HUDEP-2 (cell line): ENCODE results near the gene MKS1.
A peak's percentile ranks its signal among the peaks of the same experiment; 100 is the strongest.

Source experiments
- DNase-seq, 76 experiments: peaks; one replicate each; lab custom pipeline; 2025; ENCODE audit not compliant: unreplicated experiment in 76 of 76; lab: John Stamatoyannopoulos, UW

MKS1 gene

DNA sequence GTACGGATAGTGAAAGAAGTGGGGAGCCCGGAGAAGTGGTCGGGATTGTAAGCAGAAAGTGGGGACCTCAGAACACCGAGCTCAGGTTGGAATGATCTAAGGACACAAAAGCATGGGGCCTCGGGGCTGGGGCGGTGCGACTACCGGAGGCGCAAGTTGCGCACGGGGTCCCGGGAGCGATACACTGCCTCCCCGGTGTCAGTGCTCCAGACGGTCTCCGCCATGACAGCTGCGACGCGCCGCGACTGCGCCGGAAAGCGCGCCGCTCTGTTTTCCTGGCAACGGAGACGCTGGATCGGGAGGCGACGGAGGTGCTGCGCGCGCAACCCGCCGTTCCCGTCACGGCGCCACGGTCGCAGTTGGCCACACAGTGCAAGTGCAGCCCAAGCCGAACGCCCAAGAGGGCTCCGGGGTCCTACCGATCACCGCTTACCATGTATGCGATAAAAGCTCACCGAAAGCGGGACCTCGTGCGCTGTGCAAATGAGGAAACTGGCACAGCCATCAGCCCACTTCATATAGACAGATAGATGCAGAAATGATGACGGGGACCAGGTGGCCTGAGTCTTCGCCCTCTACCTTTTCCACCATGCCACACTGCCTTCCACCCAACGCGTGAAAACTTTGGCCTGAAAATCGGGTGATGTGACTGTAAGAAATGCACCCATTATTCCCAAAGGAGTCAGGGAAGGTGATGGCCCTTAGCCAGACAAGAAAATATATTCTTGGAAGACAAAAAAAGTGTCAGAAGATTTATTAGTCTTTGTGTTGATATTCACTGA, at the start of gene MKS1:
Gene MKS1, minus strand, starts transcription at position 249 of the 782 bp plus-strand sequence. Its CDS starts 25 bp downstream, at position 224.
- peak in 75 of 76 experiments; percentile 37 to 97 (median 92) for DNase-seq

DNA sequence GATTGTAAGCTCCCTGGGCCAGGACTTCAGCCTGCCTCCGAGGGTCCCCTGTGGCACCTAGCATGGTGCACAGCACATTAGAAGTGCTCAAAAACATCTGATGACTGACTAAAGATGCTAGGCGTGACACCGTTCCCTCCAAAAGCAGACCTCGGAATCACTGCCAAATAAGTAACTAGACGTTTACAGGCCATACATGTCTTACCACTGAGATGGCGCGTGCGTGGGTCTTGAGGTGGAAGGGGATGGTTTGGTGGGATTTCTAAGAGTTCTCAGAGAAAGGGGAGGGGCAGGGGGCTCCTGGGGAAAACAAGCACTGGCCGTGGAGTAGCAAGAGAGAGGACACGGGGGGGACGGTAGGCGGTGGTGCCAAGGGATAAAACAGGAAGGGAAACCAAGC, 49.3 kb upstream of the MKS1 start:
- DNase-seq, result no peak

DNA sequence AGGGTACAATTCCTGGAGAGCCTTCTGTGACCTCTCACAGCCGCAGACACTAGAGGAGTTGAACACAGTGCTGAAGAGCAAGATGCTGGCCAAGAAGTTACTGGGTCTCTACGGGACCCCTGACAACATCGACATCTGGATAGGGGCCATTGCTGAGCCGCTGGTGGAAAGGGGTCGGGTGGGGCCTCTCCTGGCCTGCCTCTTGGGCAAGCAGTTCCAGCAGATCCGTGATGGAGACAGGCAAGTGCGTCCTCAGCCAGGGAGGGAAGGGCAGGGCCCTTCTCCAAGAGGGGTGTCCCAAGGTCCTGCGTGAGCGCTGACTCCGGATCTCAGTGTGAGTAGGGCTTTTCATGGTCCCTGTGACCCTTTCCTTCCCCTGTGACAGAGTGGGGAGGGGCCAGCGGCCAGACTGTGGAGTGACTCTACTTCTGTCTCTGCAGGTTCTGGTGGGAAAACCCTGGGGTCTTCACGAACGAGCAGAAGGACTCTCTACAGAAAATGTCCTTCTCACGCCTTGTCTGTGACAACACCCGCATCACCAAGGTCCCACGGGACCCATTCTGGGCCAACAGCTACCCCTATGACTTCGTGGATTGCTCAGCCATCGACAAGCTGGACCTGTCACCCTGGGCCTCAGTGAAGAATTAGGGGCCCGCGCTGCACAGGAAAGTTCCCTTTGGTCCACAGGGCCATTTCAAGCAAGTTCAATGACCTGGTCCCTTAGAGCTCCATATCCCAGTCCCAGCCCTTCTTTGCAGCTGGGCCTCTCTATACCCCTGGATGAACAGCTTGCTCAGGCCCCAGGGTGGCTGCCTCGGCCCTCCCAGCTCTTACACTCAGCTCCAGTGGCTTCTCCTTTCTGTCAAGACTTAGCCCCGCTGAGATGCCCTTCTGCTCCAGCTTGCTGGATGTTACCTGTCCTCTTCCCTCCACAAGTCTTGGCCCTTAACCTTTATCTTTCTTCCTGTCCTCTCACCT, 48.6 kb upstream of the MKS1 start:
- DNase-seq, result no peak

DNA sequence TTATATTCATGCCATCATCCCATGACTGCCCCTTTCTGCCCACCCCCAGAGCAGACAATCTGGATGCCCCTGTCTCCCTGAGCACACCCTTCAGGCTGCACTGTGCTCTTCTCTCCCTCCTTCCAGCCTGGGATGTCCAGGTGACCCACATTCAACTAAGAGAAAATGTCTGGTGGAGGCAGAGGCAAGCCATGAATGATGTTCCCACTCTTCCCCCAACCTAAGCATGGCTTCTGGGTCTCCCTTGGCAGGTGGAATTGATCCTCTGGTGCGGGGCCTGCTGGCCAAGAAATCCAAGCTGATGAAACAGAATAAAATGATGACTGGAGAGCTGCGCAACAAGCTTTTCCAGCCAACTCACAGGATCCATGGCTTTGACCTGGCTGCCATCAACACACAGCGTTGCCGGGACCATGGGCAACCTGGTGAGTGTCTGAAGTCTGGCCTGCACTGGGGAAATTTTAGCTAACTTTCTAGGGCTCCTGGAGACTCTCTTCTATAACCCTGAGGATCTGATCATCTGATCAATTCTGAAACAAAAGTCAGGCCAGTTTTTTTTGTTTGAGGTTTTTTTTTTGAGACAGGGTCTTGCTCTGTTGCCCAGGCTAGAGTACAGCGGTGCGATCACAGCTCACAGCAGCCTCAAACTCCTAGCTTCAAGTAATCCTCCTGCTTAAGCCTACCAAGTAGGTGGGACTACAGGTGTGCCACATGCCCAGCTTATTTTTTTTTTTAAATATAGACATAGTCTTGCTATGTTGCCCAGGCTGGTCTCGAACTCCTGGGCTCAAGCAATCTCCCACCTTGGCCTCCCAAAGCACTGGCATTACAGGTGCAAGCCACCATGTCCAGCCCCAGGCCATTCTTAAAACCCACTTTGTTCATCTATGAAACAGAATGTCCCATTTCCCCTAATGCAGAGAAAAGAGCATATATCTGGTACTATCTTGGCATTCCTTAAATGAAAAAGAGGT, 47.1 kb upstream of the MKS1 start:
- DNase-seq, result no peak

DNA sequence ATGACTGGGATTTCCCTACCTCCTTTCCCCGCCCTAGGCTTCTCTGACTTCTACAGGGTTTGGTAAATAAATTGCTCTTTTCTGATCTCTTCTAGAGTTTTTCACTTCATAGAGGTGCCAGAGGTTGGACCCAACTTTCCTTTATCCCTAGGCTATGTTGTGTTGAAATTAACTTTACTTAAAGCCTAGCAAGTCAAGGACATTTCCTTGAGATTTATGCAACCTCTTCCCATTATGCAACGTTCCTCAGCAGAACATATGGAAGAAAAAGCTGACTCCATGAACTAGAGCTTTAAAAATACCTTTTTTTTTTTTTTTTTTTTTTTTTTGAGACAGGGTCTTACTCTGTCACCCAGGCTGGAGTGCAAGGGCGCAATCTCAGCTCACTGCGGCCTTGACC, 46.2 kb upstream of the MKS1 start:
- no peak for DNase-seq

DNA sequence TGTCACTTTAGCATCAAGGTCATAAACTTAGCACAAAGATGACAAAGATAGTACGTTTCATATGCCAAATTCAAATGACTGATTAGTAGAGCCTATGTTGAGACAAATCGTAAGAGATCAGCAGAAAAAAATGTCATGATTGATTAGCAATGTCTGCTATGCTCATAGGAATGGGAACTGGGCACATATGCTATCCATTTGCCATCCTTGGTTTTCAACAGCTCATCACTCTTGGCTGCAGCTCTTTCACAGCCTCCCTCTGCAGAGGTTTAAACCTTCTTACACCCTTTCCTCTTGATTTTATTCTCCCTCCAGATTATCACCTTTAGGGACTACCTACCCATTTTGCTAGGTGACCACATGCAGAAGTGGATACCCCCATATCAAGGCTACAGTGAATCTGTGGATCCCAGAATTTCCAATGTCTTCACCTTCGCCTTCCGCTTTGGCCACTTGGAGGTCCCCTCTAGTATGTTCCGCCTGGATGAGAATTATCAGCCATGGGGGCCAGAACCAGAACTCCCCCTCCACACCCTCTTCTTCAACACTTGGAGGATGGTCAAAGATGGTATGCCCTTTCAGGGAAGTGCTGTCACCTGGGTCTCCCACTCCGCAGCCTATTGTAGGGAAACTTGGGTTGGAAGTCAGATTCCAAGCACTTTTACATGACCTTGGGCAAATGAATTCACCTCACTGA, 45.5 kb upstream of the MKS1 start:
- no peak for DNase-seq

DNA sequence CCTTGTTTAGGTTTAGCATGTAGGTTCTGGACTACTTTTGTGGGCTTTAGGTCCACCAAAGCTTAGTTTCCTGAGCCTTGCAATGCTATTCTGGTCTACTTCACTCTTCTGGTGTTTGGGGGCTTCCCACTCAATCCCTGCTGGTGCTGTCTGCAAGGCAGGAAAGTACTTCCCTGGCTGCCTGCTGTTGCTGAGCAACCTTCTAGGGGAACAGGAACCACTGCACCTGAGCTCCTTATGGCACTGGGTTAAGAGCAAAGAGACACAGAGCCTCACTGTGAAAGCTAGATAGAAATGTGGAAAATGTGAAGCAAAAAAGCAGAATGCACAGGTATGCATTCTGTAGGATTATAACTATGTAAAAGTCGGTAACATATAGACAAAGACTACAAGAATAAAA, 44.7 kb upstream of the MKS1 start:
- DNase-seq, result no peak

DNA sequence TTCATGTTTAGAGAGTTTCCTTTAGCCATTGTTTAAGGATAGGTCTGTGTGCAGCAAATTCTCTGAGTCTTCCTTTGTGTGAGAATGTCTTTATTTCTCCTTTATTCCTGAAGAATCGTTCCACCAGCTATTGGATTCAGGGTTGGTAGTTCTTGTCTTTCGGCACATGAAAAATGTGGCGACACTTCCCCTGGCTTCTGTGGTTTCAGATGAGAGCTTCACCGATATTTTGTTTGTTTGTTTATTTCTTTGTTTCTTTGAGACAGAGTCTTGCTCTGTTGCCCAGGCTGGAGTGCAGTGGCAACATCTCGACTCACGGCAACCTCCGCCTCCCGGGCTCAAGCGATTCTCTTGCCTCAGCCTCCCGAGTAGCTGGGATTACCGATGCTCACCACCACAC, 43.1 kb upstream of the MKS1 start:
- no peak for DNase-seq

DNA sequence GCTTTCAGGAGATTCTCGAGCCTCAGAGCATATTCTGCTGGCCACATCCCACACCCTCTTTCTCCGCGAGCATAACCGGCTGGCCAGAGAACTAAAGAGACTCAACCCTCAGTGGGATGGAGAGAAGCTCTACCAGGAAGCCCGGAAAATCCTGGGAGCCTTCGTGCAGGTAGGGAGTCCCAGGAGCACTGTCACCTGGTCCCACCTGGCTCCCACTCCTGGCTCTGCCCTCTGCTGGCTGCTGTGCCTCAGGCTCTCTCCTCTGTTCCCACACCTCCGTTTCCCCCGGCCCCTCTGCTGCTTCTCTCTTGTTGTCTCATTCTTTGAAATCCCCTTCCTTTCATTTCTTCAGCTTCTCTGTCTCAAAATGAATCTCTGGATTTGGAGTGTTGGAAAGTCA, 35.7 kb upstream of the MKS1 start:
- DNase-seq, result no peak

DNA sequence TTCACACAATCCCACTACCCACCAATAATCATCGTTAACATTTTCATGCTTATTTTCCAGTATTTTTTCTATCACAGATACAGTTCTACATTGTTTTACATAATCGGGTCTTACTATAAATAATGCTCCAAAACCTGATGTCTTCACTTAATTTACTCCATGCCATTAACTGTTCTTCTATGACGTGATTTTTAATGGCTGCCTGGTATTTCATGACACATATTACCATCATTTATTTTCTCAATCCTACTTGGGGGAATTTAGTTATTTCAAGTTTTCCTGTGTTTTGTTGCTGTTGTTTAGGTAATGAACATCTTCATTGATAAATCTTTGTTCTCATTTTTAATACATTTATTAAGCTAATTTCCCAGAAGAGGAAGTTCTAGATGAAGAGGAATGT, 34.0 kb upstream of the MKS1 start:
- DNase-seq, result no peak

DNA sequence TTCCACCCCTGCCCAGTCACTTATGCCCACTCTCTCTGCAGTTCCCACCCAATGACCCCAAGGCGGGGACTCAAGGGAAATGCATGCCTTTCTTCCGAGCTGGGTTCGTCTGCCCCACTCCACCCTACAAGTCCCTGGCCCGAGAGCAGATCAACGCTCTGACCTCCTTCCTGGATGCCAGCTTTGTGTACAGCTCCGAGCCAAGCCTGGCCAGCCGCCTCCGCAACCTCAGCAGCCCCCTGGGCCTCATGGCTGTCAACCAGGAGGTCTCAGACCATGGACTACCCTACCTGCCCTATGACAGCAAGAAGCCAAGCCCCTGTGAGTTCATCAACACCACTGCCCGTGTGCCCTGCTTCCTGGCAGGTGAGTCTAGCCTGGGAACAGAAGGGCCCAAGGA, 33.1 kb upstream of the MKS1 start:
- DNase-seq, result no peak

DNA sequence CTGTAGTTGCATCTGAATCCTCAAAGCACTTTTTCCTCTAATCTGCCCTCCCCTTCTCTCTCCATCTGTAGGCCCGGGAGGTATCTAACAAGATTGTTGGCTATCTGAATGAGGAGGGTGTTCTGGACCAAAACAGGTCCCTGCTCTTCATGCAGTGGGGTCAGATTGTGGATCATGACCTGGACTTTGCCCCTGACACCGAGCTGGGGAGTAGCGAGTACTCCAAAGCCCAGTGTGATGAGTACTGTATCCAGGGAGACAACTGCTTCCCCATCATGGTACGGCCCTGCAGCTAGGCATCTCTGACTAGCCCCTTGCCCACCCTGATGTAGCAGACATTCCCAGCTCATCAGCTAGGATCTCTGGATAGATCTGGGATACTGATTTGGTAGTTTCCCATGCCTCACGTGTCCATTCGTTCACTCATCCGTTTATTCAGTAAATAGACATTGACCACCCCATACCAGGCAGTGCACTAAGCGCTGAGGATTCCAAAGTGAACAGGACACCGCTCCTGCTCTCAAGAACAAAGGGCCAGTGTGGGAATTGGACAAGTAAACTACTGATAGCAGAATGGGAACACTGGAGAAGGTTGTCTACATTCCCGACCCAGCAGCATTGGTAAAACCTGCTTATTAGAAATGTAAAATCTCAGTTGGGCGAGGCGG, 31.4 kb upstream of the MKS1 start:
- DNase-seq, result no peak

DNA sequence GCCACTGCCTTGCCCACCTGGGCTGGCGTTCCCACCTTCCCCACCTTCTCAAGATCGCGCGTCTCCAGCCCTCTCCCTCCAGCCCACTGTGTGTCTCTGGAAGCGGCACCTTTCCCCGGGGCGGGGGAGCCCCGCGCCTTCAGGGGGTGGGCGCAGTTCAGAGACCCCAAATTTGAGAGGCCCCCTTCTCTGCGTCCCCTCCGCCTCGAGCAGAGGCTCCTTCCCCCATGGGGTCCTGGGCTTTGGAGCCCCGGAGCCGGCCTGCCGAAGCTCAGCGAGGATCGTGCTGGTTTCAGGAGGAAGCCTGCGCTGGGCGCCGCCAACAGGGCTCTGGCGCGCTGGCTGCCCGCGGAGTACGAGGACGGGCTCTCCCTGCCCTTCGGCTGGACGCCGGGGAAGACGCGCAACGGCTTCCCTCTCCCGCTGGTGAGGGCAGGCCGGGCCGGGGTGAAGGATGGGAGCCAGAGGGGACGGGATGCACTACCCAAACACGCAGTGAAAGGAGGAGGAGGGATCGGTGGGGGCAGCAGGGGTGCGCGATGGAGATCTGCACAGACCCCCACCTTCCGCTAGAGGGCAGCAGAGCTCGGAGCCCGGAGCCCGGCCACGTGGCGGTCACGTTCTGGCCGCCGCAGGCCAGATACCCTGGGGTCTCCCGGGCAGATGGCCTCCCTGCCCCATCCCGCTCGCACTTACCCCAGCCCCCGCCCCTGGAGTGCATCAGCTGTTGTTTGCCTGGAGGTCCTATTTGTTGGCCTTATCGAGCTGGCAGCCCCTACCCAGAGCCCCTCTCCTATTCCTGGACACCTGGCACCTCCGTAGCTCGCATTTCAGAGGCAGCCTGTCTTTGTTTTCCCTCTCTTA, 30.4 kb upstream of the MKS1 start:
- DNase-seq, result peak in 67 of 76 experiments; percentile 9 to 82 (median 63)

DNA sequence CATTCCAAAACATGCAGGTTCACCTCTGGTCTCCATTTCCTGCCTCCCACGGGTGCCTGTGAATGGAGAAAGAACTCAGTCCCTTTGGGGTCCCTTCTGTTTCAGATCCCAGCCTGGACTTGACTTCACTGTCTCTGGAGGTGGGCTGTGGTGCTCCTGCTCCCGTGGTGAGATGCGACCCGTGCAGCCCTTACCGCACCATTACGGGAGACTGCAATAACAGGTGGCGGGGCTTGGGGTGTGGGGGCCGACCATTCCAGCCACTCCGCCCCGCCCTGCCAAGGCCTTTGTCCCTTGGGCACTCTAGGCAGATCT, 29.9 kb upstream of the MKS1 start:
- no peak for DNase-seq

DNA sequence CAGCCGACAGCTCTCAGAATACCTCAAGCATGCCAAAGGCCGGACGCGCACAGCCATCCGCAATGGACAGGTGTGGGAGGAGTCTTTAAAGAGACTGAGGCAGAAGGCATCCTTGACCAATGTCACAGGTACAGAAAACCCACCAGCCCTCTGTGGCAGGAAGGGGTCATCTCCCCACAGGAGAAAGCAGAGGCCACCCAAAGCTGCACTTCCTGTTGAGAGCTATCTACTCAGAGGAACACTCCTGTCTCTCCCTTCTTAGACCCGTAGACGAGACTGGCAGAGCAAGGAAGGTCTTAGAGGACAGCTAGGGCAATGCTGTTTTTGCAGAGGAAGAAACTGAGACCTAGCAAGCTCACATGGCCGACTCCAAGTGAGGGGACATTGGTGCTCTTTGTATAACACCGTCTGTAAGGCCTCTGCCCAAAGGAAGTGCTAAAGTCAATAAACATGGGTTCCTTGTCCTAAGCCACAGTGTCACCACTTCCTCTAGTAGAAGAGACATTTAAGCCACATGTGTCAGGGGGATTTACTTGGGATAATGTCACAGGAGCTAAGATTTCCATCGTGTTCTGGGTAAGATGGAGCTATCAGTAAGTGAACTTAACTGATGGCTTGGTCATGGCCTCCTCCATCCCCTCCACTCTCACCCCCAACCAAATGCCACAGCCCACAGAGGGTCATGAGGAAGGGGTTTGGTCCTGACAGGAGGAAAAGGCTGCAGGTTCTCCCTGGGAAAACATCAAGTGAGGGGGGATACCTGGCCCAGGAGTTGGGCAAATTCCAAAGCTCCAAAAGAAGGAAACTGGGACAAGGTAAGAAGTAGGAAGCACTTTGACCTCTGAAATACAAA, 28.7 kb upstream of the MKS1 start:
- DNase-seq, result no peak

DNA sequence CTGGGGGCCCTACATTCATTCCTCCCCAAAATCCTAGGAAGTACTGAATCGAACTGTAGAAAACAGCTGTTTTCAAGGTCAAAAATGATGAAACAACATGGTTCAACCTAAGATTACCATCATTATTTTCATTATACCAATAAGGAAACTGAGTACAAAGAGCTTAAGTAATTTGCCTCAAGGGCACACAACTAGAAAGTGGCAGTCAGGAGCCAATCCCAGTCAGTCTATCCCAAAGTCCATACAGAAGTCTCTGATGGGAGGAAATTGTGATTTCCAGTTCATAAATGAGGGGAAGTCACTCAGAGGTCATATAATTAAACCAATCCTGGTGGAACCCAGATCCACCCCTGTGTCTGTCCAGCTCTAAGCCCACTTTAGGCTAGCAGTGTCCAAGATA, 27.7 kb upstream of the MKS1 start:
- no peak for DNase-seq

DNA sequence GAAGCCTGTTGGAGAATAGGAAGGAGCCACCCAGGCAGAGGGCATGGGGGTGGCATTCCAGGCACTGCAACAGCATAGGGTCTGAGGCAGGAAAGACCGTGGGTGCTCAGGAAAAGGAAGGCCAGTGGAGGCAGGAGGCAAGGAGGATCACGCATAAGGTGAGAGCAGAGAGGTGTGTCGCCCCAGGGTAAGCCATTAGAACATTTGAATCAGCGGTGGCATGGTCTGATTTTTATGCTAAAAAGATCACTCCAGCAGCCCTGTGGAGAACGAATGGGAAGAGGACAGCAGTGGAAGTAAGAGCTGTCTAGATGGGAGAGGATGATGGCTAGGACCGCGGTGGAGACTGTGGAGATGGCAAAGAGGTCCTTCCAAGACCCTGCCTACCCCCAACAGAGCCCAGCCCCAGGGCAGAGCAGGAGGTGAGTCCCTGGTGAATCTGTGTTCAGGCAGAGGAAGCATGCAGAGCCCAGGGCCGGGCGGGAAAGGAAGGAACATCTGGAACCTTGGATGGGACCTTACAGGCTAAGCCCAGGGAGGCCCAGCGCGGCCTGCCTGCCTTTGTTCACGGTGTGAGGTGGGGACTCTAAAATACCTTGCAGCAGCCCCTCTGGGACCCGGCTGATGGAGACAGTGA, 27.2 kb upstream of the MKS1 start:
- no peak for DNase-seq
